GM18505 (cell line): ENCODE data around the gene LRRC42.

ENCODE experiments used
- ATAC-seq: cut with Tn5 transposase; IDR thresholded peaks from one replicate; pipeline ENCODE4 v1.9.1; 2021; ENCODE audit not compliant: unreplicated experiment
- POLR2A ChIP-seq: IDR thresholded peaks from 4 replicates; pipeline ENCODE4 v1.6.1; 2011; ENCODE audit warnings: borderline replicate concordance; ENCODE audit not compliant: insufficient read depth, insufficient read length; ENCODE audit errors: extremely low read depth

The LRRC42 gene

GRCh38 chr1:53927376-53927881 lies 18.7 kb upstream of the LRRC42 start:
- ATAC-seq: no peak
- no peak for TF ChIP-seq POLR2A

DNA sequence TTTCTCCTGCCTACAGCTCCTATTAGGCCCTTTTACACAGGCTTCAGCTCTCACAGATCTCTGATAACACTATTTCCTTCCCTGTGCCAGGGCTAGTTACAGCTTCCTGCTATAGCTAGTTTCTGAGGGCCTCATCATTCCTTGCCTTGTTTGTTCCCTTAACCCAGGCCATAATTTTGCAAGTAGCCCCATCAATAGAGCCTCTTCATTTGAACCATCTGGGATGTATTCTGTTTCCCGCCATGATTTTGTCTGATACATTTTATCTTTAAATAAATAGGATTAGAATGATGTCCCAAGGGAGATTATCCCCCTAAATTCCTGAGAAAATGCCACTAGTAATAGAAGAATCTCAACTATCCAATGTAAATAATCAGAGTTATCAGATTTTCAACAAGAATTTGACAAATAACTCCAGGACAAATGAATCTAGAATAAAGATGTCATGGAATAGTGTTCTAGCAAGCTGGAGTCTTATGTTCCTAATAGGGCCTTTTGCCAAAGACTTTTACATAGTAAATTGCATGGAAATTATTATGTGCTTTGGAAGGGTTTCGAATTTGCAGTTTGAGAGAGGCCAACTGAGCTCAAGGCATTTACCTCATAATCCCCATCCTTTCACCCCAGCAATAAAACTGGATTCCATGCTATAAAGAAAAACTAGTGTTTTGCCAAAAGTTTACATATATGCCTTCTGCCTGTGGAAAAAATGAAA lies 16.7 kb upstream of the LRRC42 start:
- no peak for TF ChIP-seq POLR2A
- no peak for ATAC-seq

DNA sequence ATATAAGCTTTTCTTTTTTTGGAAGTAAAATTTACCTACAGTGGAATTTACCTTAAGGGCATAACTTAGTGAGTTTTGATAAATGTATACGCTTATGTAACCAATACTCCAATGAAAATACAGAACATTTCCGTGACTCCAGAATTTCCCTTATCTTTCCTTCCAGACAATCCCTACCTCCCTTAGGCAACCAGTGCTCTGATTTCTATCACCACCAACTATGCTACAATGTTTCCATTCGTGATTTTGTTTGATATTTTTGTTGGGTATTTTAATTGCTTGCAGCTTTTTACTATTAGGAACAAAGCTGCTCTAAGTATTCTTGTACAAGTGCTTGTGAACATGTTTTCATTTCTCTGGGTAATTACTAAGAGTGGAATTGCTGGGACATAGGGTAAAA lies 15.2 kb upstream of the LRRC42 start:
- TF ChIP-seq POLR2A: no peak
- no peak for ATAC-seq

GRCh38 chr1:53931523-53931922 lies 14.6 kb upstream of the LRRC42 start:
- no peak for ATAC-seq
- TF ChIP-seq POLR2A: no peak

- ATAC-seq: no peak
- TF ChIP-seq POLR2A: no peak
Measured at GRCh38 chr1:53934170-53934765, 11.9 kb upstream of the LRRC42 start.

- no peak for TF ChIP-seq POLR2A
- no peak for ATAC-seq
Measured at GRCh38 chr1:53936430-53936829, 9.7 kb upstream of the LRRC42 start.

GRCh38 chr1:53938136-53938830 lies 7.9 kb upstream of the LRRC42 start:
- TF ChIP-seq POLR2A: no peak
- ATAC-seq: no peak

DNA sequence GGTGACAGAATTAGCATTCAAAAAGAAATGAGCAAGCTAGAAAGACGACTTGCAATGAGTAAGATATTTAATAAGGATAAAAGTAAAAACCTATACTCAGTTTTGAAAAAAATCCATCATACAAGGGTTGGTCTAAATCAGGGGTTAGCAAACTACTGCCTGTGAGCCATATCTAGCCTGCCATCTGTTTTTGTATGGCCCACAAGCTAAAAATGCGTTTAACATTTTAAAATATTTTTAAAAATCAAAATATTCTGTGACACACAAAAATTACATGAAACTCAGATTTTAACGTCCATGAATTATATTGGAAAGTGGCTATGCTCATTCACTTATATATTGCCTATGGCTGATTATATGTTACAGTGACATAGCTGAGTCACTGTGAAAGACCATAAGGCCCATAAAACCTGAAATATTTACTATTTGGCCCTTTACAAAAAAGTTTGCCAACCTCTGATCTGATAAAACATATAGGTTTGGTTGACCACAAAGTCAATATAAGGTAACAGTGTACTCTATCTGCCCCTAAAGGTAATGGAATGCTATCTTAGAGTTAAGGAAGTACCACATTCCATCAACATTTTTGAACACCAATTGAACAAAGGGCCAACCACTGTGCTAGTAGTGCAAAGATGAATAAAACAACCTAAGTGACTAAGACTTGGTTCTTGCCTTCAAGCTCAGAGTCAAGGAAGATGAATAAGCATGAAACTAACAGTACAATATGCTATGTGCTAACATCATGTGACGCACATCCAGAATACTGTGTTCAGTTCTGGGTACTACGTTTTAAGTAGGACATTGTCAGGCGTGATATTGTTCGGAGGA lies 3.8 kb upstream of the LRRC42 start:
- ATAC-seq: no peak

DNA sequence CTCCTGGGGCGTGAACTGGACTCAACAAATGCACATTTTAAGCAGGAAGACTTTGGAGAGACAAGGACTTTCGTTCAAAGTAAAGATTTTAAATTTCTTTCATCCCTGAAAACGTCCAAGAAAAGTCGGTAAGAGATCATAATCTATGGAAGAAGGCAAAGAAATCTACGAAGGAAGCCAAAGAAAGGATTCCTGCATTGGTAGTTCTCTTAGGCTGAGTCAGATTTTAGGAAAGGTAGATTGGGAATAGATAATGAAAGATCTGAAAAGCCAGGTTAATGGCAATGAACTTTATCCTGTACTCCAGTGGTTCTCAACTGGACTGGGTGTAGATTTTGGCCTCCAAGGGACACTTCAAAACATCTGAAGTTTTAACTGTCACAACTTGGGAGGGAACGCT lies 3.1 kb upstream of the LRRC42 start:
- no peak for ATAC-seq
- no peak for TF ChIP-seq POLR2A

More for the DNA sequence above, 3.8 kb upstream of the LRRC42 start:
- no peak for TF ChIP-seq POLR2A

GRCh38 chr1:53943490-53944043 lies 2.6 kb upstream of the LRRC42 start:
- no peak for TF ChIP-seq POLR2A
- ATAC-seq: no peak

DNA sequence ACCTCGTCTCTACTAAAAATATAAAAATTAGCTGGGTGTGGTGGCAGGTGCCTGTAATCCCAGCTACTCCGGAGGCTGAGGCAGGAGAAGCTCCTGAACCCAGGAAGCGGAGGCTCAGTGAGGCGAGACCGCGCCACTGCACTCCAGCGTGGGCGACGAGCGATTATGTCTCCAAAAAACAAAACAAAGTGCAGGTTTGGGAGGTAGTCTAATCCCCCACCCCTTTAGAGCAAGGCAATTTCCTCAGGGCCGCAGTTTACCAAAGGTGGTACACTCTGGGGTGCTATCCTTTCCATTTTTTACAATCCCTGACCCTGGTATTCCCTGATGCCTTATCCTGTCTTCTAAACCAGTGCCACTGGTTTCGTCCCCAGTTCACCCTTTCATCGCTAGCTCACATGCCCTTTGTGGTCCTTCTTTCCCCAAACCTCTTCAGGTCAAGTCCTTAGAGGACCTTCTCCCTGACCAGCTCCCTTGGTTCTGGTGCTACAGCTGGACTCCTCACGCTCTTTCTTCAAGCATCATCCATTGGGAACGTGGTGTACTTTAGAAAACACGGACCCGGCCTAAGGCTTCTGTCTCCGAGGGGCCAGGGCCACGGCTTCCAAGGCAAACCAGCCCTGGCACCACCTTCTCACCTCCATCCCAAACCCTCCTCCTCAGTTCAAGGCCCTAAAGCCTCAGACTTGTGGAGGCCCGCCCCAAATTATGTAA lies 1.5 kb upstream of the LRRC42 start:
- no peak for TF ChIP-seq POLR2A
- no peak for ATAC-seq

DNA sequence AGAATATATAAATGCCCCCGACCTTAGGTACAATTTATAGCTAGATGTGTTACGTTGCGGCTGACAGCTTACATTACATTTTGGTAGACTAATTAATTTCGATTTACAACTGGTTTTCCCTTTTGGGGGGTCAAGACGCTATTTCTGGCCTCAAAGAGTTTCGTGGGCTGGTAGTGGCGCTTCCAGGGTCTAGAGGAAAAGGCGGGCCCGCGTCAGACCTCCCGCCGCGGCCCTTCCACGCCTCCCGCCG lies 1.0 kb upstream of the LRRC42 start:
- ATAC-seq: no peak

DNA sequence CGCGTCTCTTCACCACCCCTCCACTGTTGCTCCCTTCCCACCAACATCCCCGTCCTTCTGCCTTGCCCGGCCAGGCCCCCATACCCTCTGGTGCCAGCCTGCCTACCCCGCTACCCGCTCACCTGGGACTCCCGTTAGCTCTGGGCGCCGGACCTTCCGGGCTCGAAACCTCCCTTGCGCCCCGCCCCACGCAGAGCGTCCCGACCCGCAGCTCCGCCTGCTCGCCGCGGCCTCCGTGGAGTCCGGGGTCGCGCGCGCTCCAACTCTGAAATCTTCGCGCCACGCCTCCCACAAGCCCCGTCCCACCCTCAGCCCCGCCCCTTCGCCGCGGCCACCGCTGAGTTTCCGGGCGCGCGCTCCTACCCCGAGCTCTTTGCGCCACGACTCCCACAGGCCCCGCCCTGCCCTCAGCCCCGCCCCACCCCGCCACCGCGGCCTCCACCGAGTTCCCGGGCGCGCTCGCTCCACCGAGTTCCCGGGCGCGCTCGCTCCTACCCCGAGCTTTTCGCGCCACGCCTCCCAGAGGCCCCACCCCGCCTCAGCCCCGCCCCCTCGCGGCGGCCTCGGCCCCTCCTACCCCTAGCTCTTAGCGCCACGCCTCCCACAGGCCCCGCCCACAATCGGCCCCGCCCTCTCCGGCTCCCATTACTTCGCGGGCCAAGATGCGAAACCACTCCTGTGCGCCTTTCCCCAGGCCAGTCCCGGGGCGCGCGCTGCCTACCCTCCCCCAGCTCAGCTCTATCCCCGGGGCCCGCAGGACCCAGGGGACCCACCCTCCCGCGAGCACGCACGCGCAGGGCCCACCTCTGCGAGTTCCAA lies 508 bp upstream of the LRRC42 start, which contains the start of gene IFT25:
TSS of gene IFT25 (minus strand) at position 267 of the 819 bp plus-strand sequence. CDS start 5,617 bp downstream, outside the sequence.
- ATAC-seq: peak; percentile 59
- peak; percentile 88 for TF ChIP-seq POLR2A

More for the DNA sequence above, 1.0 kb upstream of the LRRC42 start:
- no peak for TF ChIP-seq POLR2A
